ENCODE measurements around the gene MYO5C. TPM values are rescaled to one million over a fixed set of nuclear protein-coding genes. Genes with fewer than 3 reads are reported as not detected.

The MYO5C gene, protein sequence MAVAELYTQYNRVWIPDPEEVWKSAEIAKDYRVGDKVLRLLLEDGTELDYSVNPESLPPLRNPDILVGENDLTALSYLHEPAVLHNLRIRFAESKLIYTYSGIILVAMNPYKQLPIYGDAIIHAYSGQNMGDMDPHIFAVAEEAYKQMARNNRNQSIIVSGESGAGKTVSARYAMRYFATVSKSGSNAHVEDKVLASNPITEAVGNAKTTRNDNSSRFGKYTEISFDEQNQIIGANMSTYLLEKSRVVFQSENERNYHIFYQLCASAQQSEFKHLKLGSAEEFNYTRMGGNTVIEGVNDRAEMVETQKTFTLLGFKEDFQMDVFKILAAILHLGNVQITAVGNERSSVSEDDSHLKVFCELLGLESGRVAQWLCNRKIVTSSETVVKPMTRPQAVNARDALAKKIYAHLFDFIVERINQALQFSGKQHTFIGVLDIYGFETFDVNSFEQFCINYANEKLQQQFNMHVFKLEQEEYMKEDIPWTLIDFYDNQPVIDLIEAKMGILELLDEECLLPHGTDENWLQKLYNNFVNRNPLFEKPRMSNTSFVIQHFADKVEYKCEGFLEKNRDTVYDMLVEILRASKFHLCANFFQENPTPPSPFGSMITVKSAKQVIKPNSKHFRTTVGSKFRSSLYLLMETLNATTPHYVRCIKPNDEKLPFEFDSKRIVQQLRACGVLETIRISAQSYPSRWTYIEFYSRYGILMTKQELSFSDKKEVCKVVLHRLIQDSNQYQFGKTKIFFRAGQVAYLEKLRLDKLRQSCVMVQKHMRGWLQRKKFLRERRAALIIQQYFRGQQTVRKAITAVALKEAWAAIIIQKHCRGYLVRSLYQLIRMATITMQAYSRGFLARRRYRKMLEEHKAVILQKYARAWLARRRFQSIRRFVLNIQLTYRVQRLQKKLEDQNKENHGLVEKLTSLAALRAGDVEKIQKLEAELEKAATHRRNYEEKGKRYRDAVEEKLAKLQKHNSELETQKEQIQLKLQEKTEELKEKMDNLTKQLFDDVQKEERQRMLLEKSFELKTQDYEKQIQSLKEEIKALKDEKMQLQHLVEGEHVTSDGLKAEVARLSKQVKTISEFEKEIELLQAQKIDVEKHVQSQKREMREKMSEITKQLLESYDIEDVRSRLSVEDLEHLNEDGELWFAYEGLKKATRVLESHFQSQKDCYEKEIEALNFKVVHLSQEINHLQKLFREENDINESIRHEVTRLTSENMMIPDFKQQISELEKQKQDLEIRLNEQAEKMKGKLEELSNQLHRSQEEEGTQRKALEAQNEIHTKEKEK (N-terminal part only)
- 1 to 10 TPM; 4.9 to 5.4 TPM for polyA plus RNA-seq

DNA sequence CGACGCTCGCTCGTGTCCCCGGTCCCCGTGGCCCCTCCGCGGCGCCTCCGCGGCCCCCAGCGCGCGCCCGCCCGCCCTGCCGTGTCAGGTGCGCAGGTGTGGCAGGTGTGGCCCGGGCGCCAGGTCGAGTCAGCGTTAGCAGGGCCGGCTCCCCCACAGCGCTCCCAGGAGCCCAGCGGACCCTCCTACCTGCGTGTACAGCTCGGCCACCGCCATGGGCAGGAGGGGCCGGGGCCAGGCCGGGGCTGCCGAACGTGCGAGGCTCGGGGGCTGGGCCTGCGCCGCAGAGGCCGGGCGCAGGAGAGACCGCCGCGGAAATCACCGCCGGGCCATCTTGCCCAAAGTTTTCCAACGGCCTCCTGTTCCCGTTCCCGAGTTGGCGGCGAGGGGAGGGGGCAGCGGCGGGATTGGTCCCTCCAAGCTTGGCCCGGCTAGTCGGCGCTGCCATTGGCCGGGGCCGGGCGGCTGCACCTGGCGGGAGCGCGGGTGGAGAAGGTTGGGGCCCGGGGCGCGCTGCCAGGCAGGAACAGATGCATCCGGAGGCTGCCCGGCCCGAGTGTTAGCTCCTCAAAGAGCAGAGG lies at the start of gene MYO5C:
Gene MYO5C, minus strand, starts transcription at position 384 of the 581 bp plus-strand sequence. Its CDS starts 168 bp downstream, at position 216.
- 1 to 2% methylated on average over 46 to 65 of the region's 65 CpGs for WGBS, 2 donors
- Histone ChIP-seq H3K4me3 (ENCODE audit: low read depth in 1 of 2, low read length in 2 of 2) (peak within 1 kb of the TSS; percentile 72 to 84), H3K27ac (ENCODE audit: low read depth in 2 of 2, low read length in 1 of 2) (peak within 1 kb of the TSS; percentile 72 to 74)

DNA sequence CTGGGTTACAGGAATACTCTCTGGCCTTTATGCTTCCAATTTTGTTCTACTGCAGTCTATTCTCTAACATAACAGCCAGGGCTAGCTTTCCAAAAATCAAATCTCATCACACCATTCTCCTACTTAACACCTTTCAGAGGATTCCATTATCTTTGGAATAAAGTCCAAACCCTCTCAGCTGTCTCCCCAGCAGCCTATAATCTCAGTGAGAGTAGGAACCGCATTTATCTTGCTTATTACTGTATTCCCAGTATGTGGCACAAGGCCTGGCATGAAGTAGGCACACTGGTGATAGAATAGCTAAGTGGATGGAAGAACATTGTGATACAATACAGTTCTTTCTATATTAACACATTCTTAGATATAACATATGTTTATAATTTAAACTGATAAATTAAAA lies 49.0 kb upstream of the MYO5C start:
- no peaks in the 10 kb centered on the region for H3K27me3 ChIP-seq (ENCODE audit: control insufficient read depth in 1 of 2, insufficient read depth in 2 of 2, low read length in 2 of 2)
- H3K4me3 ChIP-seq (ENCODE audit: low read depth in 1 of 2, low read length in 2 of 2), result no peak overlapping the region
- H3K27ac ChIP-seq (ENCODE audit: low read depth in 2 of 2, low read length in 1 of 2), result no peak overlapping the region
- no peaks in the 10 kb centered on the region for H3K4me1 ChIP-seq (ENCODE audit: control insufficient read depth in 2 of 2, insufficient read depth in 2 of 2, low read length in 1 of 2)
- no peaks in the 10 kb centered on the region for H3K9me3 ChIP-seq (ENCODE audit: control insufficient read depth in 2 of 2, insufficient read depth in 1 of 2, low read depth in 1 of 2, low read length in 1 of 2)
- 94% methylated on average over 1 of the region's 1 CpG for WGBS, 2 donors
- peaks cover 0 to 3% of the 10 kb centered on the region in 2 donors for H3K36me3 ChIP-seq (ENCODE audit: control insufficient read depth in 2 of 2, insufficient read depth in 2 of 2, low read length in 1 of 2)

More for the DNA sequence above, at the start of gene MYO5C:
- Histone ChIP-seq H3K9me3 (ENCODE audit: control insufficient read depth in 2 of 2, insufficient read depth in 1 of 2, low read depth in 1 of 2, low read length in 1 of 2) (no peaks in the 10 kb centered on the region), H3K27me3 (ENCODE audit: control insufficient read depth in 1 of 2, insufficient read depth in 2 of 2, low read length in 2 of 2) (no peaks in the 10 kb centered on the region), H3K36me3 (ENCODE audit: control insufficient read depth in 2 of 2, insufficient read depth in 2 of 2, low read length in 1 of 2) (no peaks in the 10 kb centered on the region), H3K4me1 (ENCODE audit: control insufficient read depth in 2 of 2, insufficient read depth in 2 of 2, low read length in 1 of 2) (peaks cover 3 to 10% of the 10 kb centered on the region in 2 donors)

DNA sequence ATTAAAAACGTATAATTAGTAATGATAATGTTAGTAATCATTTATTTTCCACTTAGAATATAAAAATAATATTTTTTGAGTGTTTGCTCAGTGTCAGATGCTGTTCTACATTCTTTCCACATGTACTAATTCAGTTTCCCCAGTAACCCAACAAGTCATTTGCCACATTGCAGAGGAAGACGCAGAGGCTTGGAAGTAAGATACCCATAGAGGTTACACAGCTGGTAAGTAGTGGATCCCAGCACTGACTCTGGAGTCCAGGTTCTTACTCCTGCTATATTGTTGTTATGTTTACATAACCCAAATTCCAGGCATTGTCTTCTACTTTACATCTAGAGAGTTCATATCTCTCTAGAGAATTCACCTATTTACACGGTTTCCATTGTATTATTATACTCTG lies 48.2 kb upstream of the MYO5C start:
- no peaks in the 10 kb centered on the region for H3K9me3 ChIP-seq (ENCODE audit: control insufficient read depth in 2 of 2, insufficient read depth in 1 of 2, low read depth in 1 of 2, low read length in 1 of 2)
- no peaks in the 10 kb centered on the region for H3K4me1 ChIP-seq (ENCODE audit: control insufficient read depth in 2 of 2, insufficient read depth in 2 of 2, low read length in 1 of 2)
- WGBS, 2 donors, result 82 to 83% methylated on average over 3 of the region's 3 CpGs
- H3K36me3 ChIP-seq (ENCODE audit: control insufficient read depth in 2 of 2, insufficient read depth in 2 of 2, low read length in 1 of 2), result peaks cover 0 to 3% of the 10 kb centered on the region in 2 donors
- H3K27me3 ChIP-seq (ENCODE audit: control insufficient read depth in 1 of 2, insufficient read depth in 2 of 2, low read length in 2 of 2), result no peaks in the 10 kb centered on the region
- no peak overlapping the region for H3K4me3 ChIP-seq (ENCODE audit: low read depth in 1 of 2, low read length in 2 of 2)
- H3K27ac ChIP-seq (ENCODE audit: low read depth in 2 of 2, low read length in 1 of 2), result no peak overlapping the region

DNA sequence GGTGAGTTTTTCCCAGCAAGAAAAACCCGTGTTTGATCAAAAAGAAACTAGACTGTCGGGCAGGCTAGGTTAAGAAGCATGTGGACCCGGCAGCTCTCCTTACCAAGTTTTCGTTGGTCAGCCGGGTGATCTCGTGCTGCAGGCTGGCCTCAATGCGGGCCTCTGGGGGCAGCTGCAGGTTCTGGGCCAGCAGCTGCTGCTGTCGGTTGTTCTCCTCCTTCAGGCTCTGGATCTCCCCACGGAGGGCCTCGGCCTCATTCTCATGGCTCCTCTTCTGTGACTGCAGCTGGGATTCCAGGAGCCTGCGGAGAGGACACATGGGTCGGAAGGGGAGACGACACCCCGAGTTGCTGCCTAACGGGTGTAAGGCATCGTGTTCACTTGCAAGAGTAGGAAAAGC lies 44.5 kb upstream of the MYO5C start:
- no peaks in the 10 kb centered on the region for H3K27me3 ChIP-seq (ENCODE audit: control insufficient read depth in 1 of 2, insufficient read depth in 2 of 2, low read length in 2 of 2)
- H3K9me3 ChIP-seq (ENCODE audit: control insufficient read depth in 2 of 2, insufficient read depth in 1 of 2, low read depth in 1 of 2, low read length in 1 of 2), result no peaks in the 10 kb centered on the region
- no peak overlapping the region for H3K4me3 ChIP-seq (ENCODE audit: low read depth in 1 of 2, low read length in 2 of 2)
- no peak overlapping the region for H3K27ac ChIP-seq (ENCODE audit: low read depth in 2 of 2, low read length in 1 of 2)
- 93 to 95% methylated on average over 16 of the region's 16 CpGs for WGBS, 2 donors
- peaks cover 0 to 3% of the 10 kb centered on the region in 2 donors for H3K36me3 ChIP-seq (ENCODE audit: control insufficient read depth in 2 of 2, insufficient read depth in 2 of 2, low read length in 1 of 2)
- H3K4me1 ChIP-seq (ENCODE audit: control insufficient read depth in 2 of 2, insufficient read depth in 2 of 2, low read length in 1 of 2), result no peaks in the 10 kb centered on the region

DNA sequence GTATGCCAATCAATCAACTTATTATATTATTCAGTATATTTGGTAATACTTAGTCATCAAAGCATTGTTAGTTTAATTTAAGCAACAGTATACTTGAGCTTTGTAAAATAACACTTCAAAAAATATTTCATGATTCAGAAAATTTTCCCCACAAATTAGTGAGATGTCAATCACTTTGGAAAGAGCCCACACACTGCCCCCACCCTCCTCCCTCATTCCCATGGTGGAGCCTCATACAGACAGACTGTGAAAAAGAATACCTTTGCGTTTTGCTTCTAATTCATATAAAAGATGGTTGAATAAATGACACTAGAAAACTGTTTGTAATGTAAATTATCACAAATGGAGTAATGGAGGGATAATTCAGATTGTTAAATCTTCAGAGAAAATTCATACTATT lies 43.3 kb upstream of the MYO5C start:
- no peaks in the 10 kb centered on the region for H3K27me3 ChIP-seq (ENCODE audit: control insufficient read depth in 1 of 2, insufficient read depth in 2 of 2, low read length in 2 of 2)
- H3K4me1 ChIP-seq (ENCODE audit: control insufficient read depth in 2 of 2, insufficient read depth in 2 of 2, low read length in 1 of 2), result no peaks in the 10 kb centered on the region
- 97 to 100% methylated on average over 1 of the region's 1 CpG for WGBS, 2 donors
- H3K9me3 ChIP-seq (ENCODE audit: control insufficient read depth in 2 of 2, insufficient read depth in 1 of 2, low read depth in 1 of 2, low read length in 1 of 2), result no peaks in the 10 kb centered on the region
- H3K27ac ChIP-seq (ENCODE audit: low read depth in 2 of 2, low read length in 1 of 2), result no peak overlapping the region
- H3K36me3 ChIP-seq (ENCODE audit: control insufficient read depth in 2 of 2, insufficient read depth in 2 of 2, low read length in 1 of 2), result peaks cover 0 to 3% of the 10 kb centered on the region in 2 donors
- H3K4me3 ChIP-seq (ENCODE audit: low read depth in 1 of 2, low read length in 2 of 2), result no peak overlapping the region

DNA sequence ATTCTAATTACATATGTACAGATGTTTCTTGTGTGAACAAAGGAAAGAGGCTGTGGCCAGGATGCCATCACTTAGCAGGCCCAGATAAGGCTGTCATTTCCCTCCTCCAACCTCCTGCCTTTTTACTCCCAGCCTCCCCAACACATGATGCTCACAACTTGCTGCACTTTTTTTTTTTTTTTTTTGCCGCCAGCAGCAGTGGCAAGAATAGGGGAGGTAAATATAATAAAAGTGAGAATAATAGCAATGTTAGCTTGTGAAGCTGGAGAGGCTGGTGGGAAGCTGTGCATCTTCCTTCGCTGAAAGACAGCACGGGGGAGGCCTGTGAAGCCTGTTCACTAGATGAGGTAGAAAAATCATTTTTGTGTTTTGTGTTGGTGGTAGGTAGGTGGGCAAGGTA lies 42.5 kb upstream of the MYO5C start:
- H3K9me3 ChIP-seq (ENCODE audit: control insufficient read depth in 2 of 2, insufficient read depth in 1 of 2, low read depth in 1 of 2, low read length in 1 of 2), result no peaks in the 10 kb centered on the region
- WGBS, 2 donors, result 89 to 95% methylated on average over 3 of the region's 3 CpGs
- H3K36me3 ChIP-seq (ENCODE audit: control insufficient read depth in 2 of 2, insufficient read depth in 2 of 2, low read length in 1 of 2), result peaks cover 0 to 3% of the 10 kb centered on the region in 2 donors
- H3K4me1 ChIP-seq (ENCODE audit: control insufficient read depth in 2 of 2, insufficient read depth in 2 of 2, low read length in 1 of 2), result no peaks in the 10 kb centered on the region
- H3K4me3 ChIP-seq (ENCODE audit: low read depth in 1 of 2, low read length in 2 of 2), result no peak overlapping the region
- no peaks in the 10 kb centered on the region for H3K27me3 ChIP-seq (ENCODE audit: control insufficient read depth in 1 of 2, insufficient read depth in 2 of 2, low read length in 2 of 2)
- H3K27ac ChIP-seq (ENCODE audit: low read depth in 2 of 2, low read length in 1 of 2), result no peak overlapping the region

DNA sequence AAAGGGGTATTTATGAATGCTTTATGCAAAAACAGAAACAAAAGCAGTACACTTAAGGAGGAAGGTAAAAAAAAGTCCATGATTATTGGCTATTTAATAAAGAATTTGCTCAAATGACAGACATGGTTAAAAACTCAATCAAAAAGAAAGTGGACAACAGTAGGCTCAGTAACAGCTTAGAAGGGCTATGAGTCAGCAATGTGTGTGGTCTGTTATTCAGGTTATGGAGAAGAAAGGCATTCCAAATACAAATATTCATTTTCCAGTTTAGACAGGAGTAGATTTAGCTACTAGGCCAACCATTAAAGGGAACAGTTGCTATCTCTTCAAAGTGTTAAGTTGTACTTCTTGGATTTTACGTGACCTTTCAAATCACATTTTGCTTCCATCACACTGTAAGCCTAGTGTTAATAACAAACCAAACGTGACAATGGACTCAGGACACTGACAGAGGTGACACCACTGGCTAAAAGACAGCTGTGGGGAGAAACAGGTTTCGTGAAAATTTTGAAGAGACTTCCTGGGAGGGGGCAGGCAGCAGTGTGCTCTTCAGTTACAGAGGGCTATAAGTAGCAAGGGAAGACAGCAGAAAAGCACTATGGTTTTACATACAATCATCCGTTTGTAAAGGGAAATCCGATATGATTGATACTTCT lies 41.7 kb upstream of the MYO5C start:
- Histone ChIP-seq H3K36me3 (ENCODE audit: control insufficient read depth in 2 of 2, insufficient read depth in 2 of 2, low read length in 1 of 2) (peaks cover 0 to 3% of the 10 kb centered on the region in 2 donors), H3K4me3 (ENCODE audit: low read depth in 1 of 2, low read length in 2 of 2) (no peak overlapping the region), H3K27ac (ENCODE audit: low read depth in 2 of 2, low read length in 1 of 2) (no peak overlapping the region), H3K4me1 (ENCODE audit: control insufficient read depth in 2 of 2, insufficient read depth in 2 of 2, low read length in 1 of 2) (no peaks in the 10 kb centered on the region), H3K9me3 (ENCODE audit: control insufficient read depth in 2 of 2, insufficient read depth in 1 of 2, low read depth in 1 of 2, low read length in 1 of 2) (no peaks in the 10 kb centered on the region), H3K27me3 (ENCODE audit: control insufficient read depth in 1 of 2, insufficient read depth in 2 of 2, low read length in 2 of 2) (no peaks in the 10 kb centered on the region)
- 71 to 80% methylated on average over 5 of the region's 5 CpGs for WGBS, 2 donors

DNA sequence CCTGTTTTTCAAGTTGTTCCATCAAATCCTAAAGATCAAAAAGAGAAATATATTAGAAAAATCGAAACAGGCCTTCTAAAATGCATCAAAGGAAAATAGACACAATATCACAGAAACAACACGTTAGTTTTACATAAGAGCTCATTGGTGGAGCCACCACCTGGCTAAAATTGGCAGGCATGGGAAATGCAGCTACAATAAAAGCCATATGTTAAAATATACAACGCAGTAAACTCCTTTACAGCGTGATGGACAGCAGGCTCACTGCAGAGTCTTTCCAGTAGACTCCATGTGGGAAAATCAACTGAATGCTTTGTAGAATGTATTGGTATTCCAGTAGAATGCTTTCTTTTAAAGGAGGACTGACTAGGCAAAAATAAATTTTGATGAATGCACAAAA lies 40.9 kb upstream of the MYO5C start:
- Histone ChIP-seq H3K27me3 (ENCODE audit: control insufficient read depth in 1 of 2, insufficient read depth in 2 of 2, low read length in 2 of 2) (no peaks in the 10 kb centered on the region), H3K36me3 (ENCODE audit: control insufficient read depth in 2 of 2, insufficient read depth in 2 of 2, low read length in 1 of 2) (peaks cover 0 to 3% of the 10 kb centered on the region in 2 donors), H3K4me1 (ENCODE audit: control insufficient read depth in 2 of 2, insufficient read depth in 2 of 2, low read length in 1 of 2) (no peaks in the 10 kb centered on the region), H3K27ac (ENCODE audit: low read depth in 2 of 2, low read length in 1 of 2) (no peak overlapping the region), H3K4me3 (ENCODE audit: low read depth in 1 of 2, low read length in 2 of 2) (no peak overlapping the region), H3K9me3 (ENCODE audit: control insufficient read depth in 2 of 2, insufficient read depth in 1 of 2, low read depth in 1 of 2, low read length in 1 of 2) (no peaks in the 10 kb centered on the region)
- 56 to 66% methylated on average over 4 of the region's 4 CpGs for WGBS, 2 donors

All from esophagus (tissue), 2 donors.